ENCODE measurements around the gene ZDHHC11B. TPM values are rescaled to one million over a fixed set of nuclear protein-coding genes. Genes with fewer than 3 reads are reported as not detected.

The ZDHHC11B gene
- total and polyA plus RNA-seq, 9 donors, result 1.7 to 8.0 (median 2.4) TPM

DNA sequence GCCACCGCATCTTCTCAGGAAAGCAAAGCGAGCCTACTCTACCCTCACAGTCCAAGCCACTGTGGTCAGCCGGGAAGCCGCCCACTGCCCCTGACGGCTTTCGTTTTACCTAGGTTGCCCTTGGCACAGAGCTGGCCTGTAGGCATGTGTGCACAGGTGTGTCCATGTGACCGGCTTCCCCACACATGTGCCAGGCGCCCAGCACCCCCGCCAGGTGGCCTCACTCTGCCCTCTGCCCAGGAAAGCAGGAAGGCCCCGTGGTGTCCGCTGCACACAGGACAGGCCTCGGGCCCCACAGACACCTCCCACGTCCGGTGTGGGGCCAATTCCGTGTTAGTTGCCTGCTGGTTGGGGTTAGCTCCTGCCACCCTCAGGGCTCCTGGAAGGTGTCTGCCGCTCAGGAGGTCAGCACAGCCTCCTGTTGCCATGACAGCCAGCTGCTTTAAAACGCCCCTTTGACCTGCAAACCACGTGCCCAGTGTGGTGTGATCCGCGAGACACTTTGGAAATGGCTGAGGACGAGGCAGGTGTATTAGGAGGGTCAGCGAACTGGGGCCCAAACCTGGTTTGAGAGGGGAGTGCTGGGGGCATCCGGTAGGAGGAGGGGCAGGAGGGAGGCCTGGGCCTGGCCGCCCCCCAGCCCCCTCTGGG, 120.1 kb downstream of the ZDHHC11B start:
- TF ChIP-seq EP300 (IDR thresholded peaks at IDR 0.05) (no peak), CTCF (IDR thresholded peaks at IDR 0.05) (no peak), POLR2A (IDR thresholded peaks at IDR 0.05) (no peak)
- Histone ChIP-seq H3K4me1 (ENCODE audit: insufficient read depth) (no peaks in the 10 kb centered on the region), H3K9me3 (no peaks in the 10 kb centered on the region), H3K36me3 (no peaks in the 10 kb centered on the region), H3K27me3 (no peaks in the 10 kb centered on the region), H3K27ac (no peak overlapping the region), H3K4me3 (no peak overlapping the region)
- DNase-seq, result no peak
- 84 to 85% (median 84%) methylated on average over 23 to 24 of the region's 24 CpGs for WGBS, 3 donors
- intact Hi-C loops (cut with DNase I), result no loop called here

GRCh38 chr5:663436-664342, 120.8 kb downstream of the ZDHHC11B start:
- no peak for DNase-seq
- no peaks in the 10 kb centered on the region for H3K4me1 ChIP-seq (ENCODE audit: insufficient read depth)
- H3K36me3 ChIP-seq, result no peaks in the 10 kb centered on the region
- intact Hi-C loops (cut with DNase I), result no loop called here
- H3K4me3 ChIP-seq, result no peak overlapping the region
- no peaks in the 10 kb centered on the region for H3K9me3 ChIP-seq
- 93 to 98% (median 93%) methylated on average over 38 of the region's 38 CpGs for WGBS, 3 donors
- no peak for TF ChIP-seq EP300 (IDR thresholded peaks at IDR 0.05)
- TF ChIP-seq CTCF (IDR thresholded peaks at IDR 0.05), result no peak
- TF ChIP-seq POLR2A (IDR thresholded peaks at IDR 0.05), result no peak
- no peak overlapping the region for H3K27ac ChIP-seq
- H3K27me3 ChIP-seq, result no peaks in the 10 kb centered on the region

DNA sequence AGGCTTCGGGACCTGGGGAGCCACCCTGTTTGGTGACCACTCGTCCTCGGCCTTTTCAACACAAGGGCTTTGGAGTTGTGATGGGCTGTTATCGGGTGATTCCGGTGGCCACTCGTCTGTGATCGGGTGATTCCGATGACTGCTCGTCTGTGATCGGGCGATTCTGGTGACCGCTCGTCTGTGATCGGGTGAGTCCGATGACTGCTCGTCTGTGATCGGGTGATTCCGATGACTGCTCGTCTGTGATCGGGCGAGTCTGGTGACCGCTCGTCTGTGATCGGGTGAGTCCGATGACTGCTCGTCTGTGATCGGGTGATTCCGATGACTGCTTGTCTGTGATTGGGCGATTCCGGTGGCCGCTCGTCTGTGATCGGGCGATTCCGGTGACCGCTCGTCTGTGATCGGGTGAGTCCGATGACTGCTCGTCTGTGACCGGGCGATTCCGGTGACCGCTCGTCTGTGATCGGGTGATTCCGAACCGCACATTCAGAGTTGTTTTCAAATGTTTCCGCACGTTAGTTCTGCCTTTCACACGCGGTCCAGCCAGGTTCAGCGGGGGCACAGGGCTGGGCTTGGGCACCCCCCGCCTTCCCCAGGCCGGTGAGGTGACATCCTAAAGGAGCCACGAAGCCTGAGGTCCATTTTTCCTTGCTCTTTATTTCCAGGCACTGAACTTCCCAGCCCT, 121.6 kb downstream of the ZDHHC11B start:
- DNase-seq, result no peak
- Histone ChIP-seq H3K27ac (no peak overlapping the region), H3K27me3 (no peaks in the 10 kb centered on the region), H3K36me3 (no peaks in the 10 kb centered on the region), H3K4me3 (no peak overlapping the region), H3K4me1 (ENCODE audit: insufficient read depth) (no peaks in the 10 kb centered on the region), H3K9me3 (peaks cover 0 to 3% of the 10 kb centered on the region in 2 donors)
- intact Hi-C loops (cut with DNase I), result no loop called here
- WGBS, 3 donors, result 93 to 97% (median 96%) methylated on average over 56 of the region's 56 CpGs
- TF ChIP-seq POLR2A (IDR thresholded peaks at IDR 0.05), result no peak
- TF ChIP-seq EP300 (IDR thresholded peaks at IDR 0.05), result no peak
- no peak for TF ChIP-seq CTCF (IDR thresholded peaks at IDR 0.05)

DNA sequence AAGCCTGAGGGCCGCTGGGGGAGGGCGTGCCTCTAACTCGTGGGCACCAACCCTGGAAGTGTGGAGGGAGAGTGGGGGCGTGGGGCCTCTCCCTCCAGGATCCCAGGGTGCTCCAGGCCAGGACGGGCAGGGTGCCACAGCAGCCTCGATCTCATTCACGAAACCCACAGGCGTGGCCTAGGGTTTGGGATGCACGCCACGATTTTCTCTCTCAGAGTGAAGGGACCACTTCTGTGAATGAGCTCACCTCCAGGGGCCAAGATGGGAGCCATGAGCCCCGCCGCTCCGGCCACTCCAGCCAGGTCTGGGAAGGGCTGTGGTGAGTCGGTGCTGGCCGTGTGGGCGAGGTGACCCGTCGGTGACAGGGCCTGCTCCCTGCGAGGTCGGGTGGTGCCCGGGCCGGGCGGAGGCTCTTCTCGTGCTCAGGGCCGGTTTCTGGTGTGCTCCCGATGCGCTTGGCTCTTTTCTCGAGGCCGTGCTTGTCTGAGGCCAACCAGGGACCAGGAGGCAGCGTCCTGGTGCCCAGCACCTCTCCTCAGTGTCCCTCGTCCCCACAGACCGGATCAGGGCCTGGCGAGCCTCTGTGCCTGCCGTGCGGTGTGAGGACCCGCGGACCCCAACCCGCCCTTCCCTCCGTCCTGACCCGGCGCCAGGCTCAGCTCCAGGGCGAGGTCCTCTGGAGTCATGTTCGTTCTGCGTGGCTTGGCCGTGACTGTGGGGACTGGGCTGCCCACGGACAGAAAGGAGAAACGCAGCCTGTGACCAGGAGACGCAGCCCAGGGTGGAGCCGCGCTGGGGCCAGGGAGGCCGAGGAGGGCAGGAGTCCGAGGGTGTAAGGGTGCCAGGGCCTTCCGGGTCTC, 122.4 kb downstream of the ZDHHC11B start:
- H3K9me3 ChIP-seq, result peaks cover 0 to 3% of the 10 kb centered on the region in 2 donors
- TF ChIP-seq EP300 (IDR thresholded peaks at IDR 0.05), result no peak
- TF ChIP-seq POLR2A (IDR thresholded peaks at IDR 0.05), result no peak
- TF ChIP-seq CTCF (IDR thresholded peaks at IDR 0.05), result no peak
- peaks cover 2% of the 10 kb centered on the region for H3K36me3 ChIP-seq
- peak in 1 of 5 donors; percentile 20 for DNase-seq
- WGBS, 3 donors, result 95 to 98% (median 97%) methylated on average over 53 of the region's 53 CpGs
- no peaks in the 10 kb centered on the region for H3K27me3 ChIP-seq
- H3K4me1 ChIP-seq (ENCODE audit: insufficient read depth), result no peaks in the 10 kb centered on the region
- intact Hi-C loops (cut with DNase I), result no loop called here
- H3K4me3 ChIP-seq, result no peak overlapping the region
- no peak overlapping the region for H3K27ac ChIP-seq

Measured in ovary (tissue), 9 donors.